ENCODE data around the gene UTP18.

UTP18 gene

DNA sequence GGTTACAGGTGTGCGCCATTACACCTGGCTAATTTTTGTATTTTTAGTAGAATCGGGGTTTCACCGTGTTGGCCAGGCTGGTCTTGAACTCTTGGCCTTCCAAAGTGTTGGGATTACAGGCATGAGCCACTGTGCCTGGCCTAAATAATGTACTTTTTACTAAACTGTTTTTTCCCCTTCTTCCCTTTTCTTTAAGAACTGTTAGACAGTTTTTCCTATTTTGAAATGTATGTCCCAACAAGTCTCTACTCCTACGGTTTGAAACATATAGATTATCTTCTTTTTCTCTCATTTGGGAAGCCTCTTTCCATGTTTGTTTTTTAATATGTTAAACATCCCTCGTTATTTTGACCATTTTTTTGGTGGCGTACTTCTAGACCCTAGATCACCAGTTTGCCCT is 9.6 kb downstream of the UTP18 start:
- H4K20me1 ChIP-seq (ENCODE audit: insufficient read depth, low read length, poor library complexity, severe bottlenecking): peaks cover 33% of the 10 kb centered on the region
- H3K4me1 ChIP-seq (ENCODE audit: insufficient read depth, low read length, poor library complexity, severe bottlenecking): peaks cover 21% of the 10 kb centered on the region
- TF ChIP-seq EZH2phosphoT487 (IDR thresholded peaks at IDR 0.05; ENCODE audit: borderline replicate concordance): no peak
- TF ChIP-seq, protein P1, sequence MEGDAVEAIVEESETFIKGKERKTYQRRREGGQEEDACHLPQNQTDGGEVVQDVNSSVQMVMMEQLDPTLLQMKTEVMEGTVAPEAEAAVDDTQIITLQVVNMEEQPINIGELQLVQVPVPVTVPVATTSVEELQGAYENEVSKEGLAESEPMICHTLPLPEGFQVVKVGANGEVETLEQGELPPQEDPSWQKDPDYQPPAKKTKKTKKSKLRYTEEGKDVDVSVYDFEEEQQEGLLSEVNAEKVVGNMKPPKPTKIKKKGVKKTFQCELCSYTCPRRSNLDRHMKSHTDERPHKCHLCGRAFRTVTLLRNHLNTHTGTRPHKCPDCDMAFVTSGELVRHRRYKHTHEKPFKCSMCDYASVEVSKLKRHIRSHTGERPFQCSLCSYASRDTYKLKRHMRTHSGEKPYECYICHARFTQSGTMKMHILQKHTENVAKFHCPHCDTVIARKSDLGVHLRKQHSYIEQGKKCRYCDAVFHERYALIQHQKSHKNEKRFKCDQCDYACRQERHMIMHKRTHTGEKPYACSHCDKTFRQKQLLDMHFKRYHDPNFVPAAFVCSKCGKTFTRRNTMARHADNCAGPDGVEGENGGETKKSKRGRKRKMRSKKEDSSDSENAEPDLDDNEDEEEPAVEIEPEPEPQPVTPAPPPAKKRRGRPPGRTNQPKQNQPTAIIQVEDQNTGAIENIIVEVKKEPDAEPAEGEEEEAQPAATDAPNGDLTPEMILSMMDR (conservative IDR thresholded peaks at IDR 0.05; ENCODE audit: low read length): no peak
- no peak overlapping the region for H2AFZ ChIP-seq (ENCODE audit: low read length)
- H3F3A ChIP-seq (ENCODE audit: low read depth): no peaks in the 10 kb centered on the region
- H3K27me3 ChIP-seq (ENCODE audit: insufficient read depth, low read length, poor library complexity, severe bottlenecking): no peaks in the 10 kb centered on the region
- H3K4me2 ChIP-seq (ENCODE audit: low read depth, low read length, poor library complexity, severe bottlenecking): no peak overlapping the region
- H3K79me2 ChIP-seq (ENCODE audit: insufficient read depth, low read length): peaks cover 71% of the 10 kb centered on the region
- no peaks in the 10 kb centered on the region for H3K9me2 ChIP-seq (replicated peaks; ENCODE audit: low read depth, low read length)
- H3K9me3 ChIP-seq (ENCODE audit: insufficient read depth, low read depth, low read length): no peaks in the 10 kb centered on the region
- H3K9ac ChIP-seq (ENCODE audit: low read depth, low read length, poor library complexity, severe bottlenecking): no peak overlapping the region
- no peak overlapping the region for H3K4me3 ChIP-seq (ENCODE audit: low read length, poor library complexity, severe bottlenecking)
- H3K36me3 ChIP-seq (ENCODE audit: insufficient read depth, low read length): peaks cover 86% of the 10 kb centered on the region

DNA sequence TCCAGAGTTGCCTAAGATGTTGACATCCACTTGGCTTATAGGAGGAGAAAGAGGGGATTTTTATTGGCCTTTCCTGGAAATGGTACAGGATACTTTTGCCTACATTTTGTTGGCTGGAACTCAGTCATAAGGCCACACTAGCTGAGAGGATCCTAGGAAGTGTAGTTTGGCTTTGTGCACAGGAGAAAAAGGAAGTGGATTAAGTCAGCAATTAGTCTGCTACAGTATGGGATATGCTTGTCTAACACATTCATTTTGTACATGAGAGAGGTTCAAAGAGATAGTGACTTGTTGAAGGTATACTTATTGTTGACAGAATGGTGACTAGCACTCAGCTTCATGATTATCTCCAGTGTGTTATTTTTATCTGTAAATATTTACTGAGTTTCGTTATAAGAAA is 10.3 kb downstream of the UTP18 start:
- no peak overlapping the region for H3K4me3 ChIP-seq (ENCODE audit: low read length, poor library complexity, severe bottlenecking)
- no peak overlapping the region for H3K4me2 ChIP-seq (ENCODE audit: low read depth, low read length, poor library complexity, severe bottlenecking)
- no peak overlapping the region for H3K9ac ChIP-seq (ENCODE audit: low read depth, low read length, poor library complexity, severe bottlenecking)
- peaks cover 64% of the 10 kb centered on the region for H3K79me2 ChIP-seq (ENCODE audit: insufficient read depth, low read length)
- H4K20me1 ChIP-seq (ENCODE audit: insufficient read depth, low read length, poor library complexity, severe bottlenecking): peaks cover 31% of the 10 kb centered on the region
- H3K9me2 ChIP-seq (replicated peaks; ENCODE audit: low read depth, low read length): no peaks in the 10 kb centered on the region
- no peak overlapping the region for H2AFZ ChIP-seq (ENCODE audit: low read length)
- H3F3A ChIP-seq (ENCODE audit: low read depth): no peaks in the 10 kb centered on the region
- H3K9me3 ChIP-seq (ENCODE audit: insufficient read depth, low read depth, low read length): no peaks in the 10 kb centered on the region
- H3K4me1 ChIP-seq (ENCODE audit: insufficient read depth, low read length, poor library complexity, severe bottlenecking): peaks cover 21% of the 10 kb centered on the region
- H3K36me3 ChIP-seq (ENCODE audit: insufficient read depth, low read length): peaks cover 92% of the 10 kb centered on the region
- TF ChIP-seq, protein P1 (conservative IDR thresholded peaks at IDR 0.05; ENCODE audit: low read length): no peak
- no peak for TF ChIP-seq EZH2phosphoT487 (IDR thresholded peaks at IDR 0.05; ENCODE audit: borderline replicate concordance)
- no peaks in the 10 kb centered on the region for H3K27me3 ChIP-seq (ENCODE audit: insufficient read depth, low read length, poor library complexity, severe bottlenecking)

DNA sequence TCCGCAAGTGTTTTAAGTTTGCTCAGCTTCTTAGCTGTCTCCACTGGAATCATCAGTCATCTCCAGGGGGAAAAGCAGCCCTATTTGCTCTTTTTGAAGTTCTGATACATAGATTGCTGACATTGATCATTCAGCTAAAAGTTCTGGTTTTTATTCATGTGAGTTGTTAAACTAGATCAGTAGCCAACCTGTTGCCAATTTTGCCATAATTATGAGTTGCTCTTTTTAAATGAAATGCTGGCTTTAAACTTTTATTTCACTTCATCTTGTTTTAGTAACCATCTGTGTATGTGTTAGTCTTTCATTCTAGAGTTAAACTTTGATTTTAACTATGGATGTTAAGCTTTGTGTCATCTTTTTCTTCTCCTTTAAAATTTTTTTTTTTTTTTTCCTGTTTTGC is 12.5 kb downstream of the UTP18 start:
- Histone ChIP-seq H3K4me1 (ENCODE audit: insufficient read depth, low read length, poor library complexity, severe bottlenecking) (peaks cover 7% of the 10 kb centered on the region), H3K9me2 (replicated peaks; ENCODE audit: low read depth, low read length) (no peaks in the 10 kb centered on the region), H3K4me2 (ENCODE audit: low read depth, low read length, poor library complexity, severe bottlenecking) (no peak overlapping the region), H4K20me1 (ENCODE audit: insufficient read depth, low read length, poor library complexity, severe bottlenecking) (peaks cover 24% of the 10 kb centered on the region), H3K27me3 (ENCODE audit: insufficient read depth, low read length, poor library complexity, severe bottlenecking) (no peaks in the 10 kb centered on the region), H2AFZ (ENCODE audit: low read length) (no peak overlapping the region), H3F3A (ENCODE audit: low read depth) (no peaks in the 10 kb centered on the region), H3K9ac (ENCODE audit: low read depth, low read length, poor library complexity, severe bottlenecking) (no peak overlapping the region), H3K36me3 (ENCODE audit: insufficient read depth, low read length) (peaks cover 92% of the 10 kb centered on the region), H3K9me3 (ENCODE audit: insufficient read depth, low read depth, low read length) (no peaks in the 10 kb centered on the region), H3K79me2 (ENCODE audit: insufficient read depth, low read length) (peaks cover 43% of the 10 kb centered on the region; the same call in 1 of the 2 replicates), H3K4me3 (ENCODE audit: low read length, poor library complexity, severe bottlenecking) (no peak overlapping the region)
- TF ChIP-seq, protein P1 (conservative IDR thresholded peaks at IDR 0.05; ENCODE audit: low read length): no peak
- no peak for TF ChIP-seq EZH2phosphoT487 (IDR thresholded peaks at IDR 0.05; ENCODE audit: borderline replicate concordance)
